SHP77 treated with DMSO at 0.1 percent for 48 hours (cell line): ENCODE data around the gene TCP11L1.
"Not testable (repeated sequence)": the region's sequence is repeated elsewhere in the genome, so short reads cannot be mapped to it uniquely, and the experiment has no call there.

ENCODE experiments used
- DNase-seq: peaks from one replicate; lab custom pipeline; 2025; lab: John Stamatoyannopoulos, UW

The TCP11L1 gene

GRCh38 chr11:33029218-33029617 lies 10.2 kb upstream of the TCP11L1 start:
- not testable (repeated sequence) for DNase-seq

GRCh38 chr11:33033493-33033892 lies 5.9 kb upstream of the TCP11L1 start:
- DNase-seq: no peak

- DNase-seq: no peak
These were observed 4.4 kb upstream of the TCP11L1 start for GRCh38 chr11:33035011-33035410.

GRCh38 chr11:33040033-33040861 lies 875 bp downstream of the TCP11L1 start:
- peak; percentile 53 for DNase-seq

- DNase-seq: no peak
These were observed 1.6 kb downstream of the TCP11L1 start for GRCh38 chr11:33040862-33041453.

- no peak for DNase-seq
These were observed 4.0 kb downstream of the TCP11L1 start for GRCh38 chr11:33043221-33043830.

- no peak for DNase-seq
These were observed 4.9 kb downstream of the TCP11L1 start for GRCh38 chr11:33044285-33044756.

- DNase-seq: no peak
These were observed 6.3 kb downstream of the TCP11L1 start for GRCh38 chr11:33045551-33046255.

GRCh38 chr11:33048701-33049100 lies 9.3 kb downstream of the TCP11L1 start:
- DNase-seq: not testable (repeated sequence)

GRCh38 chr11:33049565-33050408 lies 10.4 kb downstream of the TCP11L1 start:
- DNase-seq: not testable (repeated sequence)

GRCh38 chr11:33052231-33052630 lies 12.9 kb downstream of the TCP11L1 start:
- DNase-seq: no peak

- DNase-seq: no peak
These were observed 16.0 kb downstream of the TCP11L1 start for GRCh38 chr11:33055375-33055774.

GRCh38 chr11:33057284-33057683 lies 17.9 kb downstream of the TCP11L1 start:
- DNase-seq: no peak

- DNase-seq: no peak
These were observed 20.1 kb downstream of the TCP11L1 start for GRCh38 chr11:33059331-33060007.

GRCh38 chr11:33060271-33060670 lies 20.9 kb downstream of the TCP11L1 start:
- no peak for DNase-seq

GRCh38 chr11:33062137-33062536 lies 22.8 kb downstream of the TCP11L1 start:
- DNase-seq: no peak

- no peak for DNase-seq
These were observed 24.0 kb downstream of the TCP11L1 start for GRCh38 chr11:33063326-33063881.

- DNase-seq: no peak
These were observed 24.9 kb downstream of the TCP11L1 start for GRCh38 chr11:33064033-33064825.

GRCh38 chr11:33064866-33065265 lies 25.5 kb downstream of the TCP11L1 start:
- DNase-seq: no peak
